ENCODE measurements around the gene ATP2B2.

ATP2B2 gene

GRCh38 chr3:10334459-10334858 is 170.9 kb downstream of the ATP2B2 start:
- no peak for DNase-seq (ENCODE audit: low read depth in 2 of 3, low spot score in 2 of 3)

DNA sequence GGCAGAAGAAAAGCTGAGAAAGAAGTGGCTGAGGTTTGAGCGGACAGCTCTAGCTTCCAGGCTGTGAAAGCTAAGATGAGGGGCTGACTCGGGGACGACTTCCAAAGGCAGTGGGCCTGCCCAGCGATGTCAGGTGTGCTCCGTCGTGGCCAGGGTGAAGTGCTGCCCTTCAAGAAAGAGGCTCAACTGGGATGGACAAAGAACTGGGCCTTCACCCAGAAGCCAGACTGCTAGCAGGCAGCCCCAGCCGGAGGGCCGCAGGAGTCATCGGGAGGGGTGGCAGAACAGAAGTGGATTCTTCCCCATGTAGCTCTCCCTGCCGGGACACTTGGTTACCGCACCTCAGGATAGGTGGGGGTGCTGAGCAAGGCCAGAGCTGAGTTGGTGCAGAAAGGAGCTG is 171.3 kb downstream of the ATP2B2 start:
- DNase-seq (ENCODE audit: low read depth in 2 of 3, low spot score in 2 of 3) = no peak

- DNase-seq (ENCODE audit: low read depth in 2 of 3, low spot score in 2 of 3) = no peak
These were observed 172.1 kb downstream of the ATP2B2 start for GRCh38 chr3:10333349-10333650.

- no peak for DNase-seq (ENCODE audit: low read depth in 2 of 3, low spot score in 2 of 3)
These were observed 172.7 kb downstream of the ATP2B2 start for GRCh38 chr3:10332481-10333348.

DNA sequence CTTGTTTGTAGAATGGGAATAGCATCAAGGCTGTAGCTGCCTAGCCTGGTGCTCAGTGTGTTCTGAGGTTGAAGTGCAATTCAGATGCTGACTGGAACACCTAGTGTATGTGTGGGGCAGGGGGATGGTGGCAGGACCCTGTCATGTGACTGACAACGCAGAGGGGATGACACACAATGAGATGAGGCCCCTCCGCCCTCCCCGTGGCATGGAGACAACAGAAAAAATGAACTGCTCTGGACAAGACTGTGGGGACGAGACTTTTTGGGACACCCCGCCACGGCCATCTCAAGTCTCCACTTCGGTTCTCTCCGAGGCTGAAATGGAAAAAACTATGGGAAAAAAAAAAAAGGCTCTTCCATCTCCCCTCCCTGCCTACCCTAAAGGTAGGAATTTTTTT is 174.1 kb downstream of the ATP2B2 start:
- DNase-seq (ENCODE audit: low read depth in 2 of 3, low spot score in 2 of 3) = no peak

- DNase-seq (ENCODE audit: low read depth in 2 of 3, low spot score in 2 of 3) = no peak
These were observed 175.1 kb downstream of the ATP2B2 start for GRCh38 chr3:10330319-10330718.

DNA sequence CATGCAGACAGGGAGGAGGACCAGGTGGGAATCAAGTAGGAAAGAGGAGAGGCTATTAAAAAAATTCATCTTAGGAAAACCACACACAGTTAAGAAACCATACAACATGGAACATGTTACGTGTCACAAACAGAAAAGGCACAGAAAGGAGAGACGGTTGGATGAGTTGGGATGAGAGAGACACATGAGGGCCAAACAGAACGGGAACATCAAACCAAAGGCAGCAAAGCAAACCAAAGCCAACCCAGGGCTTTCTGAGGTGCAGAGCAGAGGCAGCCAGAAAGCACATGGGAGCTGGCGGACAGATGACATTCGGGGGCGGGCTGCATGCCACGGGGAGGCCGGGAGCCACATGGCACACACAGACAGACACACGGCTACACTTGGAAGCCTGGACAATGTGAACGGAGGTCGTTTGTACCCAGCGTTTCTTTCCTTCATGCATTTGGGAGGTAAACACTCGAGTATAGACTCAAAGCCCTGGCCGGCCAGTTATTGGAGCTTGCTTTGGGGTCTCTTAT is 175.8 kb downstream of the ATP2B2 start:
- no peak for DNase-seq (ENCODE audit: low read depth in 2 of 3, low spot score in 2 of 3)

GRCh38 chr3:10328460-10329071 is 176.8 kb downstream of the ATP2B2 start:
- DNase-seq (ENCODE audit: low read depth in 2 of 3, low spot score in 2 of 3) = no peak

- DNase-seq (ENCODE audit: low read depth in 2 of 3, low spot score in 2 of 3) = no peak
These were observed 177.8 kb downstream of the ATP2B2 start for GRCh38 chr3:10327592-10327991.

DNA sequence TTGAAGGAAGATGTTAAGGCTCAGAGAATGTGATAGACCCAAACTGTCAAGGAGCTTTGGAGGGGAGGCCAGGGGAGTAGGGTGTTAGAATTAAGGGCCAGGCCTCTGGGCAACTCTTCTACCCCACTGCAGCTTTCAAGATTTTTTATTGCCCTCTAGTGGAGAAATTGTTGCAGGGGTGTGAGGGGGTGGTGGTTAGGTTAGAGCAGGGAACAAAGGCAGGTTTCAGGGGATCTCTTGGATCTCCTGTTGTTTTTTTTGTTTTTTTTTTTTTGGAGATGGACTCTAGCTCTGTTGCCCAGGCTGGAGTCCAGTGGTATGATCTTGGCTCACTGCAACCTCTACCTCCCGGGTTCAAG is 183.1 kb downstream of the ATP2B2 start:
- DNase-seq (ENCODE audit: low read depth in 2 of 3, low spot score in 2 of 3) = no peak

GRCh38 chr3:10321630-10322351 is 183.6 kb downstream of the ATP2B2 start:
- DNase-seq (ENCODE audit: low read depth in 2 of 3, low spot score in 2 of 3) = no peak

GRCh38 chr3:10320320-10320677 is 185.1 kb downstream of the ATP2B2 start:
- DNase-seq (ENCODE audit: low read depth in 2 of 3, low spot score in 2 of 3) = no peak

DNA sequence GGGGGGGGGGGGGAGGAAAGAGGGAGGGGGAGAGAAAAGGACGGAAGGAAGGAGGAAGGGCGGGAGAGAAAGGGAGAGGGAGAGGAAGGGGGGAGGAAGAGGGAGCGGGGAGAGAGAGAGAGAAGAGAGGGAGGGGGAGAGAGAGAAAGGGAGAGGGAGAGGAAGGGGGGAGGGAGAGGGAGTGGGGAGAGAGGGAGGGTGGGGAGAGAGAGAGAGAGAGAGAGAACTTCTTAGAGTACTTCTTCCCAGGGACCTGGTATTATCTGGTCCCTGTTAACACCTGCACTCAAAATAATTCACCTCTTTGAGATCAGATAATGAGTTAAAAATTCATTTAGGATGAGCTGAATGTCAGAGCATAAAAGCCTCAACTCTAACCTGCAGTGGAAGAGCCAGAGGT is 185.6 kb downstream of the ATP2B2 start:
- DNase-seq (ENCODE audit: low read depth in 2 of 3, low spot score in 2 of 3) = no peak

DNA sequence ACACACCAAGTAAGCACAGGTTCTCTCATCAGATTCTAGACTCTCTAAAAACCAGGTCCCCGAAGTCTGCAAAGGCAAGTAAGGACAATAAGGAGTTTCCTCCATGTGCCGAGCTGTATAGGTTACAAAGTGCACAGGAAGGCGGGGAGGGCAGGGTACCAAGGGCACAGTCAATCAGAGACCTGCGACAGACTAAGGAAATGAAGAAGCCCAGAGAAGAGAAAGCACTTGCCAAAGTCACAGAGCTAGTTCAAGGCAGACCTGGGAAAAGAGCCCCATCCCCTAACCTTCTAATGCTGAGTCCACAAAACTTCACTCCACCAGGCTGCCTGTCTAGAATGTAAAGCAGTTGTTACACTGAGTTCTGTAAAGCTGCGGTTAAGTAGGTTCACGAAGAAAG is 186.1 kb downstream of the ATP2B2 start:
- DNase-seq (ENCODE audit: low read depth in 2 of 3, low spot score in 2 of 3) = no peak

GRCh38 chr3:10317961-10318350 is 187.4 kb downstream of the ATP2B2 start:
- no peak for DNase-seq (ENCODE audit: low read depth in 2 of 3, low spot score in 2 of 3)

GRCh38 chr3:10317311-10317960 is 187.9 kb downstream of the ATP2B2 start:
- no peak for DNase-seq (ENCODE audit: low read depth in 2 of 3, low spot score in 2 of 3)

DNA sequence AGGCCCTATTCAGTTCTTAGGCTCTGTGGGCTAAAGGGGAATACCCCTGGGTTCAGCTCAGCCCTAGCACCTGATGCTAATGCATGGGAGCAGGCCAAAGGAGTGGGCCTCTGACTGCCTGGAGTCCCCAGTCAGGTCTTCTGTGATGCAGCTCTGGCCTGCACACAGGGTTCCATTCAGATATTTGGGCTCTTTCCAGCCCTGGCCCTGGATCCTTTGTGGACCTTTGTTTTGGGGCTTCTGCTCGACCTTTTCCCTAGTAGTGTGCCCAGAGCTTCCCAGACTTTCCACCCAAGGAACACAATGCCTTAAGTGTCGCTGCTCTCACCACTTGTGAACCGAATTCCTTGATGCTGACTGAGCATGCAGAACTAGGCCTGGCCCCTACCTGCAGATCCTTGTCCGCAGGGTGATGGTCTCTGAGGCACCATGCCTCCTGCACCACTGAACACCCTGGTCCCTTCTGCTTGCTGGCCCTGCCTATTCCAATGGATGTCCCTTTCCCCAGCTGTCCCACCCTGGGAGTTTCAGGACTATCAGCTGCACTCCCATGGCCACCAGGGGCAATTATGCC is 189.5 kb downstream of the ATP2B2 start:
- DNase-seq (ENCODE audit: low read depth in 2 of 3, low spot score in 2 of 3) = no peak

- no peak for DNase-seq (ENCODE audit: low read depth in 2 of 3, low spot score in 2 of 3)
These were observed 190.3 kb downstream of the ATP2B2 start for GRCh38 chr3:10315101-10315500.

GRCh38 chr3:10312861-10313260 is 192.5 kb downstream of the ATP2B2 start:
- no peak for DNase-seq (ENCODE audit: low read depth in 2 of 3, low spot score in 2 of 3)

DNA sequence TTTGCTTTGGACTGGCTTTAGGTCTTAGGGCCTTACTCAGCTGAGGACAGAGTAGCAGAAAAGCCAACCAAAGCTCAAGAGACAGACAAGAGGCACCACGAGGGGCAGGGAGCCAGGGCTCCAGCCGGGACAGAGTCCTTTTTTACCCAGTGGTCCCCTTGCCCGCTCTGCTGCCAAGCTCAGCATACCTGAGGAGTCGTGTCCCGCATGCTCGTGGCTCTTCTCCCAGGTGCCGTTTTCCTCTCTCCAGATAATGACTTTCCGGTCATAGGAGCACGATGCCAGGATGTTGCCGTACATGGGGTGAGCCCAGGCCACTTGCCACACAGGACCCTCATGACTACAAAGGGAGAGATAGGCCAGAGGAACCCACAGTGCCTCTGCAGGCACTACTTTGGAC is 193.0 kb downstream of the ATP2B2 start:
- no peak for DNase-seq (ENCODE audit: low read depth in 2 of 3, low spot score in 2 of 3)

GRCh38 chr3:10311710-10312109 is 193.7 kb downstream of the ATP2B2 start:
- DNase-seq (ENCODE audit: low read depth in 2 of 3, low spot score in 2 of 3) = no peak

Measured in activated CD8-positive, alpha-beta memory T cell treated with anti-CD3 and anti-CD28 coated beads for 48 hours (primary cell).